Gastroesophageal sphincter (tissue), 4 donors: ENCODE data around the gene KCNJ13. TPM values are rescaled to one million over a fixed set of nuclear protein-coding genes. Genes with fewer than 3 reads are reported as not detected.

Experiments
- ATAC-seq: fragments of 150-250 bp; one replicate; pipeline ENCODE4 v1.9.1; 2016; ENCODE audit warnings: mild to moderate bottlenecking, moderate library complexity
- H3K27ac ChIP-seq, 4 donors: fragments of 200-600 bp; sonication (generic) in 3 of 4; 1 replicate in 3 of 4; 2 replicates in 1 of 4; pipeline ENCODE4 v1.5.1; 2016 to 2019
- H3K27me3 ChIP-seq: fragments of 200-600 bp; sonication (generic); one replicate; pipeline ENCODE4 v1.5.1; 2019
- H3K36me3 ChIP-seq, 2 donors: fragments of 200-600 bp; sonication (generic); one replicate each; pipeline ENCODE4 v1.5.1; 2019; ENCODE audit warnings: control low read depth in 1 of 2
- H3K4me1 ChIP-seq, 3 donors: fragments of 200-600 bp; sonication (generic); 1 replicate in 2 of 3; 2 replicates in 1 of 3; pipeline ENCODE4 v1.5.1; 2016 to 2019; ENCODE audit warnings: control low read depth in 2 of 3
- H3K4me3 ChIP-seq, 2 donors: fragments of 200-600 bp; sonication (generic); one replicate each; pipeline ENCODE4 v1.5.1; 2019; ENCODE audit warnings: mild to moderate bottlenecking in 1 of 2, moderate library complexity in 1 of 2
- H3K9me3 ChIP-seq, 3 donors: fragments of 200-600 bp; sonication (generic); one replicate each; pipeline ENCODE4 v1.5.1; 2017 to 2019; ENCODE audit warnings: control low read depth in 2 of 3
- EP300 ChIP-seq: sonication (generic); formaldehyde crosslinking; IDR thresholded peaks from one replicate; pipeline ENCODE4 v1.6.1; 2017; ENCODE audit warnings: antibody characterized with exemption, mild to moderate bottlenecking
- POLR2A ChIP-seq, 2 donors: fragments of 450-650 bp; IDR thresholded peaks; one replicate each; pipeline ENCODE4 v1.6.1; 2017; ENCODE audit warnings: antibody characterized with exemption in 2 of 2, mild to moderate bottlenecking in 2 of 2, moderate library complexity in 1 of 2
- POLR2AphosphoS5 ChIP-seq: sonication (generic); formaldehyde crosslinking; IDR thresholded peaks from one replicate; pipeline ENCODE4 v1.6.1; 2017; ENCODE audit warnings: antibody characterized with exemption
- WGBS, 2 donors: methylation state at CpG; one replicate each; pipeline ENCODE4 v1.1.5; 2018; ENCODE audit warnings: low coverage in 1 of 2; 5-methylcytosine and 5-hydroxymethylcytosine counted together
- total RNA-seq, 4 donors: library from RNA; depleted of rRNA; stranded (reverse); fragments of >200 nt; gene quantifications; one replicate each; pipeline ENCODE4 v1.1.0, GENCODE V29; 2016
- TF ChIP-seq, protein P1 (sequence below), 4 experiments: fragments of 200-600 bp in 2 of 4; fragments of 450-650 bp in 2 of 4; sonication (generic) in 1 of 4; IDR thresholded peaks; one replicate each; pipeline ENCODE4 v1.5.1; 2017 to 2019; ENCODE audit warnings: antibody characterized with exemption in 4 of 4, mild to moderate bottlenecking in 2 of 4, moderate library complexity in 2 of 4

Gene KCNJ13
- total RNA-seq = not detected

DNA sequence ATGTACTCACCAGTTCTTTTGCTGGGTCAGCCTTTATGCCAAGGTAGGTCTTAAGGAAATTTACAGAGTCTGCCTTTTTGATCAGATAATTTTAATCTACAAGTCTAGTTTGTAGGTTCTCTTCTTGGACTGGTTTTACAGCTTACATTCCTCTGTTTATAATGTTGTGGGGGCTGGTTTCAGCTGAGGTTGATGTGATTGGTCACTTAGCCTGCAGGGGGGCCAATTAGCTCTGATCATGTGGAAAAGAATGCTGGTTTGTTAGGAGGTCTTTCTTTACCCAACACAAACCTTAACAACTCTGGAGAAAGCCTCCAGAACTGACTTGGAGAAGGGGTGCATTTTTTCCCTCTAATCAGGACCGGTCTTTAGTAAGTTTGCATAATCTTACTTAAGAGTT is at the start of gene KCNJ13:
KCNJ13 (minus strand) TSS at position 131 of the 400 bp plus-strand sequence. CDS start 5,203 bp downstream, outside the sequence.
- H3K27ac ChIP-seq = no peak within 1 kb of the TSS
- no peaks in the 10 kb centered on the region for H3K27me3 ChIP-seq
- no peak for ATAC-seq
- no peaks in the 10 kb centered on the region for H3K9me3 ChIP-seq
- TF ChIP-seq POLR2A (IDR thresholded peaks at IDR 0.05) = no peak
- no peak for TF ChIP-seq EP300
- no peak for TF ChIP-seq POLR2AphosphoS5
- TF ChIP-seq, protein P1, sequence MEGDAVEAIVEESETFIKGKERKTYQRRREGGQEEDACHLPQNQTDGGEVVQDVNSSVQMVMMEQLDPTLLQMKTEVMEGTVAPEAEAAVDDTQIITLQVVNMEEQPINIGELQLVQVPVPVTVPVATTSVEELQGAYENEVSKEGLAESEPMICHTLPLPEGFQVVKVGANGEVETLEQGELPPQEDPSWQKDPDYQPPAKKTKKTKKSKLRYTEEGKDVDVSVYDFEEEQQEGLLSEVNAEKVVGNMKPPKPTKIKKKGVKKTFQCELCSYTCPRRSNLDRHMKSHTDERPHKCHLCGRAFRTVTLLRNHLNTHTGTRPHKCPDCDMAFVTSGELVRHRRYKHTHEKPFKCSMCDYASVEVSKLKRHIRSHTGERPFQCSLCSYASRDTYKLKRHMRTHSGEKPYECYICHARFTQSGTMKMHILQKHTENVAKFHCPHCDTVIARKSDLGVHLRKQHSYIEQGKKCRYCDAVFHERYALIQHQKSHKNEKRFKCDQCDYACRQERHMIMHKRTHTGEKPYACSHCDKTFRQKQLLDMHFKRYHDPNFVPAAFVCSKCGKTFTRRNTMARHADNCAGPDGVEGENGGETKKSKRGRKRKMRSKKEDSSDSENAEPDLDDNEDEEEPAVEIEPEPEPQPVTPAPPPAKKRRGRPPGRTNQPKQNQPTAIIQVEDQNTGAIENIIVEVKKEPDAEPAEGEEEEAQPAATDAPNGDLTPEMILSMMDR (IDR thresholded peaks at IDR 0.05) = no peak
- peaks cover 0 to 24% (median 8%) of the 10 kb centered on the region in 3 donors for H3K4me1 ChIP-seq
- 57 to 77% methylated on average over 1 of the region's 1 CpG for WGBS, 2 donors
- H3K4me3 ChIP-seq = no peak within 1 kb of the TSS
- H3K36me3 ChIP-seq = peaks cover 0 to 14% of the 10 kb centered on the region in 2 donors

DNA sequence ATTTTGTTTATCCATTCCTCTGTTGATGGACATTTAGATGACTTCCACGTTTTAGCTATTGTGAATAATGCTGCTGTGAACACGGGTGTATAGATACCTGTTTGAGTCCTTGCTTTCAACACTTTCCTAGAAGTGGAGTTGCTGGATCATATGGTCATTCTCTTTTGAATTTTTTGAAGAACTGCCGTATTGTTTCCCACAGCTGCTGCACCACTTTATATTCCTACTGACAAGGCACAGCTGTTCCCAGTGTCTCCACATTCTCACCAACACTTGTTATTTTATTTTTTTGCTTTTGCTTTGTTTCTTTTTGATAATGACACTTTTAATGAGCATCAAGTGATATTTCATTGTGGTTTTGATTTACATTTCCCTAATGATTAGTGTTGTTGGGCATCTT is 41.4 kb upstream of the KCNJ13 start:
- Histone ChIP-seq H3K9me3 (no peaks in the 10 kb centered on the region), H3K27ac (no peak overlapping the region), H3K36me3 (peaks cover 2 to 95% of the 10 kb centered on the region in 2 donors), H3K27me3 (no peaks in the 10 kb centered on the region), H3K4me1 (peaks cover 0 to 14% (median 5%) of the 10 kb centered on the region in 3 donors), H3K4me3 (no peak overlapping the region)
- 50 to 80% methylated on average over 1 to 3 of the region's 3 CpGs for WGBS, 2 donors
- TF ChIP-seq EP300 (no peak), POLR2AphosphoS5 (no peak), POLR2A (IDR thresholded peaks at IDR 0.05) (no peak)
- TF ChIP-seq, protein P1 (IDR thresholded peaks at IDR 0.05) = no peak
- no peak for ATAC-seq

DNA sequence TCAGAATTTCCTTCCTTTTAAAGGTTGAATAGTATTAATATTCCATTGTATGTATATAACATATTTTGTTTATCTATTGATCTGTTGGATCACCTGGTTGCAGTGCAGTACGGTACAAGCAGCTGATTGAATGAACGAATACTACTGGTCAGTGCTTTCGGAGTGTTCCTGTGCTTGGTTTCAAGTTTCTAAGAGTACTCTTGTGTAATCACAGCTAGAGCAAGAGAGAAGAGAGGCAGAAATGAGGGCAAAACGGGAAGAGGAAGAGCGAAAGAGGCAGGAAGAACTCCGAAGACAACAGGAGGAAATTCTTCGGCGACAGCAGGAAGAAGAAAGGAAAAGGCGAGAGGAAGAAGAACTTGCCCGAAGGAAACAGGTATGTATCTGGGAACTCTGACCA is 40.3 kb upstream of the KCNJ13 start:
- Histone ChIP-seq H3K36me3 (peaks cover 2 to 98% of the 10 kb centered on the region in 2 donors), H3K27ac (no peak overlapping the region), H3K9me3 (no peaks in the 10 kb centered on the region), H3K4me1 (peaks cover 0 to 14% (median 5%) of the 10 kb centered on the region in 3 donors), H3K4me3 (no peak overlapping the region), H3K27me3 (no peaks in the 10 kb centered on the region)
- ATAC-seq = no peak
- TF ChIP-seq, protein P1 (IDR thresholded peaks at IDR 0.05) = no peak
- TF ChIP-seq POLR2AphosphoS5 = no peak
- WGBS, 2 donors = 63 to 72% methylated on average over 7 to 10 of the region's 10 CpGs

DNA sequence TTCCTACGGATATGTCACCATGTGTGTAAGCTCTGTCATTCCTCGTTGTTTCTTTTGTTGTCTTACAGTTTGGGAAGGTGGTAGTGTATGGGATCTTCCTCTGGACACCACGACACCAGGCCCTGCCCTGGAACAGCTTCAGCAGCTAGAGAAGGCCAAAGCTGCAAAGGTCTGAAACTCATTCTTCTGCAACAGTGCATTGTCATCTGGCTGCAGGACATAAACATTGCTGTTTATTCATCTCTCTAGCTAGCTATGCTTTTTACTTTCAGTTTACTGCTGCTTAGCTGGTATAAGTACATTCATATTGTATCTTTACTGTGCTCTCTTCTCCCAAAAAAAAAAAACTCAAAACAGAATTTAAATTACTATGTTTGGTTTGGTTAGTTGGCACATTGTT is 39.2 kb upstream of the KCNJ13 start:
- H3K27me3 ChIP-seq = no peaks in the 10 kb centered on the region
- H3K27ac ChIP-seq = no peak overlapping the region
- no peaks in the 10 kb centered on the region for H3K9me3 ChIP-seq
- no peak for ATAC-seq
- H3K36me3 ChIP-seq = peaks cover 5 to 97% of the 10 kb centered on the region in 2 donors
- H3K4me1 ChIP-seq = peaks cover 0 to 14% (median 5%) of the 10 kb centered on the region in 3 donors
- no peak overlapping the region for H3K4me3 ChIP-seq
- 62 to 67% methylated on average over 1 to 3 of the region's 3 CpGs for WGBS, 2 donors
- TF ChIP-seq, protein P1 (IDR thresholded peaks at IDR 0.05) = no peak
- TF ChIP-seq POLR2A (IDR thresholded peaks at IDR 0.05) = no peak
- TF ChIP-seq EP300 = no peak
- TF ChIP-seq POLR2AphosphoS5 = no peak

DNA sequence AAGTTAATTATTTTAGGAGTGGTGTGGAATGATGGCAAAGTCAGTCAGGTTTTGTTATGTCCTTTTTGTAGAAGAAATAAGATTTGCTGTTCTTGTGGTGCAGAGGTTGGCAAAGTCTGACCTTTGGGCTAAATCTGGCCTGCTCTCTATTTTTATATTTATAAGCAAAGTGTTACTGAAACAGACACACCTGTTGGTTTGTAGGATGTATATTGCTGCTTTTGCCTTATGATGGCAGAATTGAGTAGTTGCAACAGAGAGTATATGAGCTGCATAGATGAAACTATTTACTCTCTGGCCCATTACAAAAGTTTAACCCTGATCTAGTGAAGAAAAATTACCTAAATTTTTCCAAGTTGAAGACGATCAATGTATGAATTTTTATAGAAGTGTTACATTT is 34.1 kb upstream of the KCNJ13 start:
- no peak for ATAC-seq
- Histone ChIP-seq H3K9me3 (no peaks in the 10 kb centered on the region), H3K4me1 (peaks cover 0 to 8% (median 3%) of the 10 kb centered on the region in 3 donors), H3K4me3 (no peak overlapping the region), H3K27me3 (no peaks in the 10 kb centered on the region), H3K27ac (no peak overlapping the region), H3K36me3 (peaks cover 8 to 94% of the 10 kb centered on the region in 2 donors)
- TF ChIP-seq, protein P1 (IDR thresholded peaks at IDR 0.05) = no peak
- TF ChIP-seq EP300 = no peak
- no peak for TF ChIP-seq POLR2A (IDR thresholded peaks at IDR 0.05)
- TF ChIP-seq POLR2AphosphoS5 = no peak
- 95 to 100% methylated on average over 1 of the region's 1 CpG for WGBS, 2 donors
